HepG2 (cell line): ENCODE measurements around the gene KCND1. TPM values are rescaled to one million over a fixed set of nuclear protein-coding genes. Genes with fewer than 3 reads are reported as not detected.
A peak's percentile ranks its signal among the peaks of the same experiment; 100 is the strongest.

Experiments
- CREB1 ChIP-seq, 2 experiments: fragments of 450-650 bp in 1 of 2; IDR thresholded peaks; 2 replicates each; pipeline ENCODE4 v1.6.1; 2016 to 2017; ENCODE audit warnings: control low read depth in 1 of 2, mild to moderate bottlenecking in 1 of 2, missing compliant biosample characterization in 1 of 2, missing genetic modification characterization in 1 of 2
- FOXC1 ChIP-seq: sonication (generic); formaldehyde crosslinking; IDR thresholded peaks from 2 replicates; pipeline ENCODE4 v1.8.0; 2022; ENCODE audit warnings: mild to moderate bottlenecking, missing genetic modification reagents, borderline replicate concordance
- GPN1 ChIP-seq: sonication (generic); formaldehyde crosslinking; IDR thresholded peaks from 2 replicates; pipeline ENCODE4 v1.5.1; 2020; ENCODE audit warnings: missing genetic modification reagents, borderline replicate concordance
- GTF2F1 ChIP-seq: fragments of 150-350 bp; IDR thresholded peaks from 2 replicates; pipeline ENCODE4 v1.6.1; 2014; ENCODE audit warnings: low read length
- HNF4G ChIP-seq, 2 experiments: sonication (generic) in 1 of 2; formaldehyde crosslinking in 1 of 2; IDR thresholded peaks; 2 replicates each; pipeline versions ENCODE4 v1.4.0 to v1.6.1; 2011 to 2020; ENCODE audit warnings: borderline replicate concordance in 2 of 2, low read depth in 2 of 2, mild to moderate bottlenecking in 2 of 2, low read length in 1 of 2, missing genetic modification reagents in 1 of 2, moderate library complexity in 1 of 2
- JUN ChIP-seq: sonication (generic); formaldehyde crosslinking; IDR thresholded peaks from 2 replicates; pipeline ENCODE4 v1.4.0; 2020; ENCODE audit warnings: mild to moderate bottlenecking, missing genetic modification reagents
- KLF11 ChIP-seq: IDR thresholded peaks from 2 replicates; pipeline ENCODE4 v1.6.1; 2016; ENCODE audit warnings: missing compliant biosample characterization
- KLF15 ChIP-seq: sonication (generic); formaldehyde crosslinking; IDR thresholded peaks from 2 replicates; pipeline ENCODE4 v1.8.1; 2023; ENCODE audit warnings: borderline replicate concordance, mild to moderate bottlenecking, inconsistent platforms, missing genetic modification reagents, mixed read lengths
- NFKB2 ChIP-seq: sonication (generic); formaldehyde crosslinking; IDR thresholded peaks from 2 replicates; pipeline ENCODE4 v1.4.0; 2020; ENCODE audit warnings: missing genetic modification reagents, borderline replicate concordance
- RBM22 ChIP-seq: fragments of 200-400 bp; formaldehyde crosslinking; optimal IDR thresholded peaks from 2 replicates; pipeline ENCODE3; 2017; ENCODE audit warnings: mild to moderate bottlenecking, low read length, moderate library complexity
- THYN1 ChIP-seq: sonication (generic); formaldehyde crosslinking; IDR thresholded peaks from 2 replicates; pipeline ENCODE4 v1.8.1; 2023; ENCODE audit warnings: low read depth, mild to moderate bottlenecking, moderate library complexity, missing genetic modification reagents, borderline replicate concordance
- TSC22D2 ChIP-seq: sonication (generic); formaldehyde crosslinking; IDR thresholded peaks from 2 replicates; pipeline ENCODE4 v1.5.1; 2020; ENCODE audit warnings: missing genetic modification reagents, mild to moderate bottlenecking, borderline replicate concordance
- ZBTB8A ChIP-seq: sonication (generic); formaldehyde crosslinking; IDR thresholded peaks from 2 replicates; pipeline ENCODE4 v1.4.0; 2020; ENCODE audit warnings: mild to moderate bottlenecking, low read depth, missing genetic modification reagents, borderline replicate concordance
- ZNF670 ChIP-seq: sonication (generic); formaldehyde crosslinking; IDR thresholded peaks from 2 replicates; pipeline ENCODE4 v1.8.0; 2022; ENCODE audit warnings: mild to moderate bottlenecking, missing genetic modification reagents, borderline replicate concordance
- ZNF790 ChIP-seq: sonication (generic); formaldehyde crosslinking; IDR thresholded peaks from 2 replicates; pipeline ENCODE4 v1.8.0; 2022; ENCODE audit warnings: missing genetic modification reagents, mild to moderate bottlenecking, borderline replicate concordance
- ZNF792 ChIP-seq: IDR thresholded peaks from 2 replicates; pipeline ENCODE4 v1.6.1; 2016
- polyA plus RNA-seq, 8 experiments: library from polyadenylated mRNA; depleted of rRNA in 3 of 8; stranded (reverse) in 7 of 8; unstranded in 1 of 8; fragments of >200 nt; fragmentation: Illumina TruSeq in 4 of 8; extraction: Trizol in 4 of 8; gene quantifications; 2 replicates each; pipeline versions ENCODE4 v1.2.1 to v1.2.3, GENCODE V29; 2011 to 2016; ENCODE audit warnings: low read depth in 4 of 8, missing spikeins in 1 of 8, mixed read lengths in 1 of 8; ENCODE audit not compliant: insufficient read depth in 1 of 8
- total RNA-seq, 5 experiments: library from RNA; depleted of rRNA; stranded (reverse); fragments of >200 nt; fragmentation: Illumina TruSeq; extraction: Trizol; gene quantifications; 2 replicates each; pipeline ENCODE4 v1.2.3, GENCODE V29; 2016; ENCODE audit warnings: low read depth in 1 of 5
- TF ChIP-seq, protein P1 (sequence below): sonication (generic); formaldehyde crosslinking; IDR thresholded peaks from 2 replicates; pipeline ENCODE4 v1.4.0; 2020; ENCODE audit warnings: missing genetic modification reagents
- TF ChIP-seq, protein P2 (sequence below): sonication (generic); formaldehyde crosslinking; IDR thresholded peaks from 2 replicates; pipeline ENCODE4 v1.4.0; 2020; ENCODE audit warnings: missing genetic modification reagents
- TF ChIP-seq, protein P3 (sequence below): sonication (generic); formaldehyde crosslinking; IDR thresholded peaks from 2 replicates; pipeline ENCODE4 v1.4.0; 2020; ENCODE audit warnings: missing genetic modification reagents
- TF ChIP-seq, protein P4 (sequence below): sonication (generic); formaldehyde crosslinking; IDR thresholded peaks from 2 replicates; pipeline ENCODE4 v1.4.0; 2020; ENCODE audit warnings: missing genetic modification reagents, mild to moderate bottlenecking, borderline replicate concordance

The KCND1 gene
- total and polyA plus RNA-seq, 2 of the 13 experiments (the other 11 are each of a cell fraction or from before 2014, with no cell fraction given) = 0.07 to 0.30 TPM

DNA sequence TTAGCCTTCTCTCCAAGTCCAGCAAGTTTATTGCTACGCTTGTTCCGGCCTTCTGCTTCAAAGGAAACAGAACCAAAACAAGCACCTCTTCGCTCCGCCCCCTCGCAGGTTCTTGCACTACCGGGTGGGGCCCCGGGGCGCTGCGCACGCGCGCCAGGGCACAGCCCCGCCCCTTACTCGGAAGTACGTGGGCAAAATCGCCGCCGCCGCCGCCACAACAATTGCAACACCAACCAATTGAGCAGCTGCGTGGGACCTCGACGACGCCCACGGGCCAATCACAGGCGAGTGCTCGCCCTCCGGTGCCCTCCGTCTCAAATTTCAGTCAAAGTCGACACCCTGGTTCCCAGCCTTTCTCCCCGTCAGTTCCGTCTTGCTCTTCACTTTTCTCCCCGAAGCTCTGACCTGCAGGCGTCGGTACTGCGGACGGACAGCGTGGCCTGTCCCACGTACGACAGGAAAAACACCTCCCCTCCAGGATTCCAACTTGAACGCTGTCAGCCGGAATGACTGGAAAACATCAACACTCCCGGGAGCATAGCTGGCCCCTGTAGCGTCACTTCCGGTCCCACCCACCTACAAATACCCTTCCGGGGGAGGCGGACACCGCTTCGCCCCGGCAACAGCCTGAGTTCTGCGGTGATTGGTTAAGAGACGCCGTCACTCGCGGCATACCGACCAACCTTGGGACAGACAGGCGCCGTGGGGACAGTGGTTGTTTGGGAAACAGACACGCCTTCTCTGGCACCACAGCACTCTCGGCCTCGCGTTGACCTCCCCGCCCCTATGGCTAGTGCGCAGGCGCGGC is 13.6 kb downstream of the KCND1 start (continued):
- TF ChIP-seq RBM22 (no peak), ZNF790 (CRISPR knock-in tag) (no peak), THYN1 (CRISPR knock-in tag) (no peak), GPN1 (CRISPR knock-in tag) (no peak), NFKB2 (0 out of 2 replicates have a peak, but pooled peaks have one; percentile 35), GTF2F1 (no peak), KLF11 (CRISPR knock-in tag) (no peak), ZNF670 (CRISPR knock-in tag) (no peak), TSC22D2 (CRISPR knock-in tag) (no peak), CREB1 (IDR thresholded peaks at IDR 0.05) (peak; percentile 89), CREB1 (CRISPR knock-in tag; IDR thresholded peaks at IDR 0.05) (peak; percentile 97), HNF4G (IDR thresholded peaks at IDR 0.05; ENCODE audit: borderline replicate concordance, low read depth, low read length) (no peak), HNF4G (CRISPR knock-in tag; IDR thresholded peaks at IDR 0.05; ENCODE audit: borderline replicate concordance, low read depth) (no peak), FOXC1 (CRISPR knock-in tag) (no peak), KLF15 (CRISPR knock-in tag) (no peak), JUN (CRISPR knock-in tag) (no peak), ZBTB8A (CRISPR knock-in tag) (no peak), ZNF792 (no peak)
- TF ChIP-seq, protein P1, sequence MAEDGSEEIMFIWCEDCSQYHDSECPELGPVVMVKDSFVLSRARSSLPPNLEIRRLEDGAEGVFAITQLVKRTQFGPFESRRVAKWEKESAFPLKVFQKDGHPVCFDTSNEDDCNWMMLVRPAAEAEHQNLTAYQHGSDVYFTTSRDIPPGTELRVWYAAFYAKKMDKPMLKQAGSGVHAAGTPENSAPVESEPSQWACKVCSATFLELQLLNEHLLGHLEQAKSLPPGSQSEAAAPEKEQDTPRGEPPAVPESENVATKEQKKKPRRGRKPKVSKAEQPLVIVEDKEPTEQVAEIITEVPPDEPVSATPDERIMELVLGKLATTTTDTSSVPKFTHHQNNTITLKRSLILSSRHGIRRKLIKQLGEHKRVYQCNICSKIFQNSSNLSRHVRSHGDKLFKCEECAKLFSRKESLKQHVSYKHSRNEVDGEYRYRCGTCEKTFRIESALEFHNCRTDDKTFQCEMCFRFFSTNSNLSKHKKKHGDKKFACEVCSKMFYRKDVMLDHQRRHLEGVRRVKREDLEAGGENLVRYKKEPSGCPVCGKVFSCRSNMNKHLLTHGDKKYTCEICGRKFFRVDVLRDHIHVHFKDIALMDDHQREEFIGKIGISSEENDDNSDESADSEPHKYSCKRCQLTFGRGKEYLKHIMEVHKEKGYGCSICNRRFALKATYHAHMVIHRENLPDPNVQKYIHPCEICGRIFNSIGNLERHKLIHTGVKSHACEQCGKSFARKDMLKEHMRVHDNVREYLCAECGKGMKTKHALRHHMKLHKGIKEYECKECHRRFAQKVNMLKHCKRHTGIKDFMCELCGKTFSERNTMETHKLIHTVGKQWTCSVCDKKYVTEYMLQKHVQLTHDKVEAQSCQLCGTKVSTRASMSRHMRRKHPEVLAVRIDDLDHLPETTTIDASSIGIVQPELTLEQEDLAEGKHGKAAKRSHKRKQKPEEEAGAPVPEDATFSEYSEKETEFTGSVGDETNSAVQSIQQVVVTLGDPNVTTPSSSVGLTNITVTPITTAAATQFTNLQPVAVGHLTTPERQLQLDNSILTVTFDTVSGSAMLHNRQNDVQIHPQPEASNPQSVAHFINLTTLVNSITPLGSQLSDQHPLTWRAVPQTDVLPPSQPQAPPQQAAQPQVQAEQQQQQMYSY (CRISPR knock-in tag) = no peak
- TF ChIP-seq, protein P2, sequence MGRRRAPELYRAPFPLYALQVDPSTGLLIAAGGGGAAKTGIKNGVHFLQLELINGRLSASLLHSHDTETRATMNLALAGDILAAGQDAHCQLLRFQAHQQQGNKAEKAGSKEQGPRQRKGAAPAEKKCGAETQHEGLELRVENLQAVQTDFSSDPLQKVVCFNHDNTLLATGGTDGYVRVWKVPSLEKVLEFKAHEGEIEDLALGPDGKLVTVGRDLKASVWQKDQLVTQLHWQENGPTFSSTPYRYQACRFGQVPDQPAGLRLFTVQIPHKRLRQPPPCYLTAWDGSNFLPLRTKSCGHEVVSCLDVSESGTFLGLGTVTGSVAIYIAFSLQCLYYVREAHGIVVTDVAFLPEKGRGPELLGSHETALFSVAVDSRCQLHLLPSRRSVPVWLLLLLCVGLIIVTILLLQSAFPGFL (CRISPR knock-in tag) = no peak
- TF ChIP-seq, protein P3, sequence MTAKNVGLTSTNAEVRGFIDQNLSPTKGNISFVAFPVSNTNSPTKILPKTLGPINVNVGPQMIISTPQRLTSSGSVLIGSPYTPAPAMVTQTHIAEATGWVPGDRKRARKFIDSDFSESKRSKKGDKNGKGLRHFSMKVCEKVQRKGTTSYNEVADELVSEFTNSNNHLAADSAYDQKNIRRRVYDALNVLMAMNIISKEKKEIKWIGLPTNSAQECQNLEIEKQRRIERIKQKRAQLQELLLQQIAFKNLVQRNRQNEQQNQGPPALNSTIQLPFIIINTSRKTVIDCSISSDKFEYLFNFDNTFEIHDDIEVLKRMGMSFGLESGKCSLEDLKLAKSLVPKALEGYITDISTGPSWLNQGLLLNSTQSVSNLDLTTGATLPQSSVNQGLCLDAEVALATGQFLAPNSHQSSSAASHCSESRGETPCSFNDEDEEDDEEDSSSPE (CRISPR knock-in tag) = no peak
- TF ChIP-seq, protein P4, sequence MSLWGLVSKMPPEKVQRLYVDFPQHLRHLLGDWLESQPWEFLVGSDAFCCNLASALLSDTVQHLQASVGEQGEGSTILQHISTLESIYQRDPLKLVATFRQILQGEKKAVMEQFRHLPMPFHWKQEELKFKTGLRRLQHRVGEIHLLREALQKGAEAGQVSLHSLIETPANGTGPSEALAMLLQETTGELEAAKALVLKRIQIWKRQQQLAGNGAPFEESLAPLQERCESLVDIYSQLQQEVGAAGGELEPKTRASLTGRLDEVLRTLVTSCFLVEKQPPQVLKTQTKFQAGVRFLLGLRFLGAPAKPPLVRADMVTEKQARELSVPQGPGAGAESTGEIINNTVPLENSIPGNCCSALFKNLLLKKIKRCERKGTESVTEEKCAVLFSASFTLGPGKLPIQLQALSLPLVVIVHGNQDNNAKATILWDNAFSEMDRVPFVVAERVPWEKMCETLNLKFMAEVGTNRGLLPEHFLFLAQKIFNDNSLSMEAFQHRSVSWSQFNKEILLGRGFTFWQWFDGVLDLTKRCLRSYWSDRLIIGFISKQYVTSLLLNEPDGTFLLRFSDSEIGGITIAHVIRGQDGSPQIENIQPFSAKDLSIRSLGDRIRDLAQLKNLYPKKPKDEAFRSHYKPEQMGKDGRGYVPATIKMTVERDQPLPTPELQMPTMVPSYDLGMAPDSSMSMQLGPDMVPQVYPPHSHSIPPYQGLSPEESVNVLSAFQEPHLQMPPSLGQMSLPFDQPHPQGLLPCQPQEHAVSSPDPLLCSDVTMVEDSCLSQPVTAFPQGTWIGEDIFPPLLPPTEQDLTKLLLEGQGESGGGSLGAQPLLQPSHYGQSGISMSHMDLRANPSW = no peak
